Hematopoietic multipotent progenitor cell treated with erythropoietin and hydrocortisone succinate and interleukin-3 and kit ligand, for 4 days (in vitro differentiated cells): Measurements from ENCODE around the gene DNMT1.
A peak's percentile ranks its signal among the peaks of the same experiment; 100 is the strongest.
"Not testable (repeated sequence)": the region's sequence is repeated elsewhere in the genome, so short reads cannot be mapped to it uniquely, and the experiment has no call there.

ENCODE experiments used
- DNase-seq: peaks from one replicate; pipeline ENCODE4 v3.0.0-alpha.2; 2015

DNMT1 gene

GRCh38 chr19:10220695-10221094 is 25.9 kb upstream of the DNMT1 start:
- DNase-seq, result no peak

GRCh38 chr19:10219678-10220077 is 24.9 kb upstream of the DNMT1 start:
- peak; percentile 75 for DNase-seq

GRCh38 chr19:10217085-10217484 is 22.3 kb upstream of the DNMT1 start:
- no peak for DNase-seq

GRCh38 chr19:10214784-10215183 is 20.0 kb upstream of the DNMT1 start:
- no peak for DNase-seq

DNA sequence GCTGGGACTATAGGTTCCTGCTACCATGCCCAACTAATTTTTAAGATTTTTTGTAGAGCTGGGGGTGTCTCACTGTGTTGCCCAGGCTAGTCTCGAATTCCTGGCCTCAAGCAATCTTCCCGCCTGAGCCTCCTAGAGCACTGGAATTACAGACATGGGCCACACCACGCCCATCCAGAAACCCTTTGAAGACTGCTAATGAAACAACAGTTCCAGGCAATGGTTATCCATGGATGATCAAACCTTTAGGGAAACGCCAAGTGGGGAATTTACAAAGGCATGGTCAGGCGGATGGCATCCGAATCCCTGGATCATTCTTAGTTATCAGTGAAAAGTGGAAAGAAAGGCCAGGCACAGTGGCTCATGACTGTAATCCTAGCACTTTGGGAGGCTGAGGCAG is 16.9 kb upstream of the DNMT1 start:
- no peak for DNase-seq

DNA sequence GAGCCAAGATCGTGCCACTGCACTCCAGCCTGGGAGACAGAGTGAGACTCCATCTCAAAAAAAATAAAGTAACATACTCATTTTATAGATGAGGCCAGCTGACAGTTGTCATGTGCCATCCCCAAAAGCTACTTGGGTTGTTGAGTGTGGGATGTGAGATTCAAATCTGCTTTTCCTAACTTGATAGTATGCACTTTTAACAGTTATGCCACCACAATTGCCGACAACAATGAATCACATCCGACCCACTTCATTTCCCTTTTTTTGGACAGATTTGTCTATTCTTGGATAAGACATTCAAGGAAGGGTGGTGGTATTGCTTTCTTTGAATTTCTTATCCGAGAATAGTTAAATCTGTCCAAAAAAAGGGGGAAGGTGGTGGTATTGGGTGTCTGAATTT is 16.3 kb upstream of the DNMT1 start:
- DNase-seq, result no peak

DNA sequence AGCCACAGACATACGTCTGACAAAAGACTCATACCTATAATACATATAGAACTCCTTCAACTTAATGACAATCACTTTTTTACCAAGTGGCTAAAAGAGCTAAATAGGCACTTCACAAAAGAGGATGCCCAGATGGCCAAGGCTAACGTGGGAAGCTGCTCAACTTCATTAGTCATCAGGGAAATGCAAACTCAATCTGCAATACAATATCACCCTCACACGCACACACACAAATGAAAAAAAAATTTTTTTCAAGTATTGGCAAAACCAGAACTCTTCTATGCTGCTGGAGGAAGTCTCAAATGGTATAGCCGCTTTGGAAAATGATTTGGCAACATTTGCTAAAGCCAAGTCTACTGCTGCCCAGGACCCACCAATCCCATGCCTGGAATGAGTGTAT is 14.6 kb upstream of the DNMT1 start:
- DNase-seq, result no peak

DNA sequence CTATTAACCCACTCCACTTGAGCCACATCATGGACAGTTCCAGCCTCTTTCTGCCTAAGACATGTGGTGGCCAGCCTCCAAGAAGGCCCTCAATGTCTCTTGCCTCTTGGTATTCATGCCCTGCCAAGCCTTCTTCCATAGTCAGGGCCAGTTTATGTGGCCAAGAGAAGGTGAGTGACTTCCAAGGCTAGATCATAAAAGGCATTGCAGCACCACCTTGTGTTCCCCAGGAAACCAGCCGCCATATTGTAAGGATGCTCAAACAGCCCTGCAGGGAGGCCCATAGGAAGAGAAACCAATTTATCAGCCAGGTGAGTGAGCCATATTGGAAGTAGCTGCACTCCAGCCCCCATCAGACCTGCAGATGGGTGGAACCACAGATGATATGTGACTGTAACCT is 12.3 kb upstream of the DNMT1 start:
- DNase-seq, result no peak

DNA sequence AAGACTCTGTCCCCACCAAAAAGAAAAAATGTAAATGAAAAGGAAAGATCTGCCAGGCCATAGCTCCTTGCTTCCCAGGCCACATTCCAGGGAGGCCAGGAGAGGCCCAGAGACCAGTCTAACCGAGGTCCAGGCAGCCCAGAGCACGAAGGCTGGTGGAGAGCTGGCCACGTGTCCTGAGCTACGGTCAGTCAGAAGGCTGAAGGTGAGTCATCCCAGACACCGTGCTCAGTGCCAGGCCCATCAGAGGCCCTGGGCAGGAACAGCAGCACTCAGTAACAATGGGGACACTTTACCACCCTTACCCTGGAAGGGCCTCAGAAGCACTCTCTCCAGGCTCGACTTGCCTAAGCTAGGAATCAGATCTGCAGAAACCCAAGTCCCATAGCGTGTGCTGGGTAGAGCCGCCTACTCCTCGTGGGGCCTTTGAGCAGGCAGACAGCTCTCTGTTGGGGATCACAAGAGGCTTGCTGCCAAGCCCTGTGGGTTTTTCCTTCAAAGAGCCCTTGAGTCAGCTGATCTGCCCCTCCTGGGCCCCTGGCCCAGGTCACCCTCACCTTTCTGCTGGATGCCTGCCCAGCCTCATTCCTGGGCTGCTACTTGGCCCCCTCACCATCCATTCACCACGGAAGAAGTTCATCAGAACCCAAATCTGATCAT is 11.6 kb upstream of the DNMT1 start:
- DNase-seq, result no peak

GRCh38 chr19:10205636-10206035 is 10.9 kb upstream of the DNMT1 start:
- DNase-seq, result no peak

GRCh38 chr19:10203686-10204085 is 8.9 kb upstream of the DNMT1 start:
- no peak for DNase-seq

DNA sequence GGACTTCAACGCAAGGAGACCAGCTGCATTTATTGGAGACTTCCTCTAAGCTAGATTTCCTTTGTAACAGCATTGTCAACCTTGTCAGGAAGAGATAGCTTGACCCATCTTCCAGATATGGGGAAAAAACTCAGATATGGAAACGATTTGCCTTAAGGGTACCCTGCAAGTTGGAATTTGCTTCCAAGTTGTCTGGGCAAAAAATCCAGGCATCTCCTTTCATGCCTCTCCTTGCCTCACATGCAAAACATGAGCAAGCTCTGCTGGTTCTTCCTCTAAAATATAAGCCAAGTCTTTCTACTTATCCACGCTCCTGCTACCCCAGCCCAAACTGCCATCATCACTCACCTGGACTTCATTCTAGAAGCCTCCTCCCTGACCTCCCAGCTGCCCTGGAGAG is 6.4 kb upstream of the DNMT1 start:
- DNase-seq, result no peak

- not testable (repeated sequence) for DNase-seq
Observed at GRCh38 chr19:10200101-10200500, 5.3 kb upstream of the DNMT1 start.

DNA sequence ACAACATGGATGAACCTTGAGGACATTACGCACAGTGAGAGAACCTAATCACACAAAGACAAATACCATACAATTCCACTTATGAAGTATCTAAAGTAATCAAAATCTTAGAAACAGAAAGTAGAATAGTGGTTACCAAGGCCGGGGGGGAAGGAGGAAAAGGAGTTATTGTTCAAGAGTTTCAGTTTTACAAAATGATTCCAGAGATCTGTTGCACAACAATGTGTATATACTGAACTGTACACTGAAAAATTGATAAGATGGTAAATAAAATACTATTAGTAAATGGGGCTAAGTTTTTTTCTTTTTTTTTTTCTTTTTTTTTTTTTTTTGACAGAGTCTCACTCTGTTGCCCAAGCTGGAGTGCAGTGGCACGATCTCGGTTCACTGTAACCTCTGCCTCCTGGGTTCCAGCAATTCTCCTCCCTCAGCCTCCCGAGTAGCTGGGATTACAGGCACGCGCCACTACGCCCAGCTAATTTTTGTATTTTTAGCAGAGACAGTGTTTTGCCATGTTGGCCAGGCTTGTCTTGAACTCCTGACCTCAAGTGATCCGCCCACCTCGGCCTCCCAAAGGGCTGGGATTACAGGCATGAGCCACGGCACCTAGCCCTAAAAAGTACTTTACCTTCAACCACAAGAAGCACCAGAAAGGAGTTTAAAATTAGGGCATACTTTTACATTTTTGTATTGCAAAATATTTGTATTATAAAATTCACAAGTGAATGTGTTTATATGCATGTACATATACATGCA is 4.3 kb upstream of the DNMT1 start:
- peak; percentile 22 for DNase-seq

GRCh38 chr19:10195199-10195519 is 406 bp upstream of the DNMT1 start:
- no peak for DNase-seq

- peak; percentile 50 for DNase-seq
Observed at GRCh38 chr19:10193790-10194499, 808 bp downstream of the DNMT1 start.

GRCh38 chr19:10192922-10193321 is 1.8 kb downstream of the DNMT1 start:
- no peak for DNase-seq

DNA sequence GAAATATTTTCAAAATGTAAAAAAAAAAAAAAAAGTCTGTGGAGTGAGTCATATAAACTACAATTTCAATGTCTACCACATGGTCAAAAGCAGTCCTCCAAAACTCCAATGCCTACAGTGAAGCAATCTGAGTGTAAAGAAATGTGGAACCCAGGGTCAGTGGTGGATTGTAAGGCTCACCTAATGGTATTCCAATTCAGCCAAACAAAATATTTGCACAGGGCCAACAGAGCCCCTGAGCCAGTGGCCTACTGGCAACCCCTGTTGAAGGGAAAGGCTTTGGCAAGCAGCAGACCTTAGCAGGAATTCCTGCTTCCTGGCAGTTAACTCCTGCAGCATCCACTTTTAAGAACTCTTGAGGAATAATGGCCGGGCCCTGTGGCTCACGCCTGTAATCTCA is 3.4 kb downstream of the DNMT1 start:
- no peak for DNase-seq

DNA sequence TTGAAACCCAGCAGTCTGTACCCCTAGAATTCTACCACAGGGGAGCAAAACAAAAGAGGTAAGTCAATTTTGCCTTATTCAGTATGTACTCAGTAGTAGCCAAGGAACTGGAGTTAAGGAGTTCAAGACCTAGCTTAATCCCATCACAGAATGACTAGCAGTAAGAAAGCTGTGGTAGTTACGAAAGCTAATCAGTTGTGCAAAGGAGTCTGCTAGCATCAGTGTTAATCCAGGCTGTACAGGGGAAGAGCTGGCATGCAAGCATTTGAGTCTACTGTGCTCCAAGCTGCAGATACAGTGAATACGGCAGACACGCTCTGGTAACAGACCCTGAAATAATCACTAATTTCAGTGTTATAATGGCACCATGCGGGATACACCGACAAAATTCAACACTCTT is 4.7 kb downstream of the DNMT1 start:
- DNase-seq, result no peak

GRCh38 chr19:10189616-10190015 is 5.1 kb downstream of the DNMT1 start:
- no peak for DNase-seq

- no peak for DNase-seq
Observed at GRCh38 chr19:10187315-10187714, 7.4 kb downstream of the DNMT1 start.

DNA sequence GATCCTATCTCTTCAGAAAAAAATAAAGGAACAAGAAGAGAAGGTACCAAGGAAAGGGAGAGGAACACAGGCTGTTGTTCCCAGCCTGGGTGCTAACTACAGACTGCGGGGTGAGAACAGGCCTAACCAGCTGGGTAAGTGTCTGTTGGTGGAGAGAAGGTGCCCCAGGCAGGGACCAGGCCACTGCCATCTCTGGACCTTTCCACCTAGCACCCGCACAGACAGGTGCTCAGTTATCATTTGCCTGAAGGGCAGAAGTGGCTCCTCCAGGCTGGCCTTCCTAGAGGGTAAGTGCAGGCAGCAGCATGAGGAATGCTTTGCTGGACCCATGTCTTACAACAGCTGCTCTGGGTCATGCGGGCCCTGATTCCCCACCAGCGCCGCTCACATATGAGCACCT is 10.1 kb downstream of the DNMT1 start:
- no peak for DNase-seq

- no peak for DNase-seq
Observed at GRCh38 chr19:10183926-10184325, 10.8 kb downstream of the DNMT1 start.

- DNase-seq, result no peak
Observed at GRCh38 chr19:10182847-10183246, 11.9 kb downstream of the DNMT1 start.
